Astrocyte of the cerebellum (primary cell): ENCODE data around the gene USP32.

ENCODE experiments used
- DNase-seq: peaks from one replicate; pipeline ENCODE4 v3.0.0-alpha.2; 2011; ENCODE audit warnings: low read depth
- H3K4me3 ChIP-seq: 2 replicates; pipeline ENCODE4 v1.5.1; 2011; ENCODE audit warnings: mild to moderate bottlenecking, low read depth, low read length, moderate library complexity
- in situ Hi-C: cut with HindIII; loops from 2 replicates; pipeline ENCODE4 v1.10.0; 2017; ENCODE audit warnings: low sequenced_read_pairs
- TF ChIP-seq, protein P1 (sequence below): IDR thresholded peaks from 2 replicates; pipeline ENCODE4 v1.5.1; 2012; ENCODE audit warnings: low read length, low read depth, moderate library complexity, mild to moderate bottlenecking; ENCODE audit errors: missing control alignments

The USP32 gene

DNA sequence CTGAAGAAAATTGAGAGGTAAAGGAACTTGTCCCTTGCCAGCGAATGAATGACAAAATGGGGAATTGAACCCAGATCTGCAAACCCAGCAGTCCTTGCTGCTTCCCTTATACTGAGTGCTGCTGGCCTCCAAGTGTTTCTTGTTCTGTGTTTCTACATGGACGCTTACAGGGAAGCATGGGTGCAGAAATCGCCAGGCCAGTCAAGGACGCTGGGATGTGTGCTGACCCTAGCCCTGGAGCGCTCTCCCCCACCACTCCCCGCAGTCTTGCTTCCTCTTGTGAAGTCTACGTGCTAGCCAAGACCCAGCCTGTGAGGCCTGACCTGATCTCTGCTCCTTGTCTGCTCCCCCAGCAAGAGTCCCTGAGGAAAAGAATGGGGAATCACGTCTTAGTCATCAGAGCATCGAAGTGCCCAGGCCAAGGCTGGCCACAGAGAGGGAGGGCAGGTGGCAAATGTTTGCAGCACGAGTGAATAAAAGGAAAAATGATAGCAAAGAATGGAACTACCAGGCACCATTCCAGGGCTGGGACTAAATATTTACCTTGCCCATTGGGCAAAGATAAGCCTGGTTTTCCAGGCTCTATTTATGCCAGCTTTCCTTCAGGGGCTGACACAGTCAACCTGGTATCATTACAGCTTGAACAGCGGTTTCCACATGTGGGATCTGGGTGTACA is 224.7 kb downstream of the USP32 start:
- TF ChIP-seq, protein P1, sequence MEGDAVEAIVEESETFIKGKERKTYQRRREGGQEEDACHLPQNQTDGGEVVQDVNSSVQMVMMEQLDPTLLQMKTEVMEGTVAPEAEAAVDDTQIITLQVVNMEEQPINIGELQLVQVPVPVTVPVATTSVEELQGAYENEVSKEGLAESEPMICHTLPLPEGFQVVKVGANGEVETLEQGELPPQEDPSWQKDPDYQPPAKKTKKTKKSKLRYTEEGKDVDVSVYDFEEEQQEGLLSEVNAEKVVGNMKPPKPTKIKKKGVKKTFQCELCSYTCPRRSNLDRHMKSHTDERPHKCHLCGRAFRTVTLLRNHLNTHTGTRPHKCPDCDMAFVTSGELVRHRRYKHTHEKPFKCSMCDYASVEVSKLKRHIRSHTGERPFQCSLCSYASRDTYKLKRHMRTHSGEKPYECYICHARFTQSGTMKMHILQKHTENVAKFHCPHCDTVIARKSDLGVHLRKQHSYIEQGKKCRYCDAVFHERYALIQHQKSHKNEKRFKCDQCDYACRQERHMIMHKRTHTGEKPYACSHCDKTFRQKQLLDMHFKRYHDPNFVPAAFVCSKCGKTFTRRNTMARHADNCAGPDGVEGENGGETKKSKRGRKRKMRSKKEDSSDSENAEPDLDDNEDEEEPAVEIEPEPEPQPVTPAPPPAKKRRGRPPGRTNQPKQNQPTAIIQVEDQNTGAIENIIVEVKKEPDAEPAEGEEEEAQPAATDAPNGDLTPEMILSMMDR = no peak
- no peak overlapping the region for H3K4me3 ChIP-seq
- in situ Hi-C loops = no loop called here
- no peak for DNase-seq

DNA sequence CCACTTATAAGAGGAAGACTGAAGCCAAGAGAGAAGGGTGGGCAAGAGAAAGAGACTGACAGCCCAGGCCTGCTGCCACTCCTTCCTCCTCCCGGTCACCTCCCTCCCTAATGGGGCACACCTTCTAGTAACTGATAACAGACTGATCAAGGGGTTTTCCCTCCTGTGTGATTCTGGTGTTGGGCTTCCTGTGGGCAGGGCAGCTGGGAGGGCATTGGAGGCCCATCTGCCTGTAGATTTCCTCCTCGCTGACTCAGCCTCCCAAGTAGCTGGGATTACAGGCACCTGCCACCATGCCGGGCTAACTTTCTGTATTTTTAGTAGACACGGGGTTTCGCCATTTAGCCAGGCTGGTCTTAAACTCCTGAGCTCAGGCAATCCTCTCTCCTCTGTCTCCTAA is 226.0 kb downstream of the USP32 start:
- in situ Hi-C loops = no loop called here
- TF ChIP-seq, protein P1 = no peak
- no peak overlapping the region for H3K4me3 ChIP-seq
- DNase-seq = no peak

DNA sequence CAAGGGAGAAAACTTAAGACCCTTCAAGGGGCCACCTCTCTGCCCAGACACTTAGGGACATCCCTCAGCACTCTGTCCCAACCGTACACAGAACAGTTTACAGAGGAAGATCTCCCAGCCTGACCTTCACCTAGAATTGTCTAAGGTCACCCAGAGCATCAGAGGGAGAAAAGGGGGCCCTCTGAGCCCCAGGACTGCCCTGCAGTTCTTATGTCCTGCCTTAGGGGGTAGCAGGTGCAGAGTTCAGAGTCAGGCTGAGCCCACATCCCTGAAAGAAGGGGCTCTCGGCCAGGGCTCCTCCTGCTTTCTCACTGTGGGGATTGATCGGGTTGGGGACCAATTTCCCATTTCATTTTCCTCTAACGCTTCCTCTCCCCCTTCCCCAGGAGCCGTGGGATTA is 226.7 kb downstream of the USP32 start:
- TF ChIP-seq, protein P1 = no peak
- DNase-seq = no peak
- in situ Hi-C loops = no loop called here
- no peak overlapping the region for H3K4me3 ChIP-seq

DNA sequence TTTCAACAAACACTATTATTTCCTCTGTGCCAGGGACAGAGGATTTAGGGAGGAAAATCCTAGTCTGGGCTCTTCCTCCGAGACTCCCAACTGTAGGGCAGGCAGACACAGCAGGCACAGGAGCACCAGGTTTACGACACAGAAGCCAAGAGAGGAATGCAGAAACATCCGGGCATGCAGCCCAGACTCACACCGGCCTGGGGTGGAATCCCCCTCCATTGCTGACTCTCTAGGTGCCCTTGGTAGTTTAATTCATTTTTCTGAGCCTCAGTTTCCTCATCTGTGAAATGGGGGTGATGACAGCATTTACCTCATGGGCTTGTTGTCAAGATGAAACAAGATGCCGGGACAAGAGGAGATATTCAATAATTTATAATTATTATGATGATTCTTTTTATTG is 227.2 kb downstream of the USP32 start:
- in situ Hi-C loops = no loop called here
- TF ChIP-seq, protein P1 = no peak
- DNase-seq = no peak

DNA sequence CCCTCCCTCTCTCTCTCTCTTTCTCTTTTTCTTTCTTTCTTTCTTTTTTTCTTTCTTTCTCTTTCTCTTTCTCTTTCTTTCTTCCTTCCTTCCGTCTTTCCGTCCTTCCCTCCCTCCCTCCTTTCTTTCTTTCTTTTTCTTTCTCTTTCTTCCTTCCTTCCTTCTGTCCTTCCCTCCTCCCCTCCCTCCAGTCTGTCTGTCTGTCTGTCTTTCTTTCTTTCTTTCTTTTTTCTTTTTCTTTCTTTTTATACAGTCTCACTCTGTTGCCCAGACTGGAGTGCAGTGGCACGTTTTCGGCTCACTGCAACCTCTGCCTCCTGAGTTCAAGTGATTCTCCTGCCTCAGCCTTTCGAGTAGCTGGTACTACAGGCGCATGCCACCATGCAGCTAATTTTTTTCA is 227.8 kb downstream of the USP32 start:
- DNase-seq = no peak
- TF ChIP-seq, protein P1 = no peak
- in situ Hi-C loops = no loop called here
- H3K4me3 ChIP-seq = no peak overlapping the region

More for the DNA sequence above, 227.2 kb downstream of the USP32 start:
- no peak overlapping the region for H3K4me3 ChIP-seq

DNA sequence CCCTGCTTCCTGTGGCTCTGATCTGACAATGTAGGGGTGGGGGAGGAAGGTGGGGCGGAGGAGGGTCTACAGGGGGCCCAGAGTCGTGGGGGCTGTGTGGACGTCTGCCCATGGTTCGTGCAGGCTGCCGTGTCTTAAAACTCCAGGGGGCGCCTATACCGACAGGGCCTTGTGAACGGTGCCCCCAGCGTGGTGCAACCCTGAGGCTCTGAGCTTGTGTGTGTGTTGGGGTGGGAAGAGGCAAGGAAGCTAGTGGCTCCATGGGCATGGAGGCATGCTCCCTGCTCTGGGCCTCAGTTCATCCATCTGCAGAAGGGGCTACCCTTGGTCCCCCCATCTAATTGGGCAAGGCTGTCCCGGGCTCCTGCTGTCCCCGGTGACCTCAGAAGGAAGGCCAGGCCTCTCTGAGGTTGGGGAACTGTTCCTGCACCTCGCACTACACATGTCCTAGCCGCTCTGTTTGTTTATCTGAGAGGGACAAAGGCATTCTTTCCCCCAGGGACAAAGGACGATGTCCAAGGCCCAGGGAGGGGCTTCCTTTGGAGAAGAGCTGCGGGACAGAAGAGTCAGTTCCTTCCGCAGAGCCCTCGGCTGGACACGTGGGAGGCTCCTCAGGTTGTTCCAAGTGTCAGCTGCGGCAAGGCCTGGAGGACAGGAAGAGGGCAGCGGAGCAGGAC is 228.7 kb downstream of the USP32 start:
- H3K4me3 ChIP-seq = no peak overlapping the region
- no peak for DNase-seq
- TF ChIP-seq, protein P1 = no peak
- in situ Hi-C loops = no loop called here
